ENCODE results near the gene HOXB7.

The HOXB7 gene

DNA sequence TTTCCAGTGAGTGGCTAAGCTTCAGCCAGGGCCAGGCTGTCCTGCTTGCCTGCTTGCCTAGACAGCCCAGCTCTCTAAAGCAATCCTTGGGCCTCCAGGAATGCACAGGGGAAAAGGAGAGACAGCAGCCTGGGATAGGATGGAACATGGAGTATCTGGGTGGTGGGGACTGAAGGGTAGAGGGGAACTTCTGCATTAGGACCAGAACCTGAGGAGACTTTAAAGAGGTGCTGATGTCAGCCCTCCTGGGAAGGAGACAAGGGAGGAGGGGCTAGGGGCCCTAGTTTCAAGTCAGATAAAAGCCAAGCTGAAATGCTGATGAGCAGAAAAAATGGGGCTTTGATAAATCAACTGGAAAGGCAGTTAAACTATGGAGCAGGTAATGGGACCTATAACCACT, 1.8 kb downstream of the HOXB7 start:
- peak; percentile 40 for DNase-seq (ENCODE audit: low spot score)

- no peak for DNase-seq (ENCODE audit: low spot score)
Measured at GRCh38 chr17:48608494-48608834, 2.4 kb downstream of the HOXB7 start.

DNA sequence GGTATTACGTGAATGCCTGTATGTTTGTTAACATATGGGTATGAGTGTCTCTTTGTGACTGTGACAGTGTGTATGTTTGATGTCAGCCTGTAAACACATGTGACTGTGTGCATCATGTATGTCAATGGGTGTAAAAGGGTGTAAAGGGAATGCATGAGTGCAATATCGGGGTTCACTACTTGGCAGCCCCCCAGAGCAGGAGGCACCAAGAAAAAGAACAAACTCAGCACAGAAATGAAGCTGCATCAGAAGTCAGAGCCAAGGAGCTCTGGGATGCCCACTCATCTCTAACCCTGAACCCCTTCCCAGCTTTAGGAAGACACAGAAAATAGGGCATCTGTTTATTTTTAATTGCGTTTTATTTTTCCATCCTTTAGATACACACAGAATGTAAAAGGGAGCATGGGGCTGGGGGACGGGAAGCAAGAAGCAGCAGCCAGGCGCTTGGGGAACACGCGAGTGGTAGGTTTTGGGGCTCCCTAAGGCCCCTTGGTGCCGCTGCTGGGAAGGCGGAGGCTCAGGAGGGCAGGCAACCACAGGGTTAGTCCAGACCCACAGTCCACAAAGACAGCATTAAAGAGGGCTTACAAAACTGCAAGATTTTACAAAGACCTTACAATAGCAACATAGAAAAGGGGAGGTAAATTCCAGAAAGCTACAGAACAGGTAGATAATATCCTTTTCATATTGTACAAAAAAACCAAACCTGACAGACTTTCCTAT, 3.8 kb downstream of the HOXB7 start:
- peak; percentile 31 for DNase-seq (ENCODE audit: low spot score)

DNA sequence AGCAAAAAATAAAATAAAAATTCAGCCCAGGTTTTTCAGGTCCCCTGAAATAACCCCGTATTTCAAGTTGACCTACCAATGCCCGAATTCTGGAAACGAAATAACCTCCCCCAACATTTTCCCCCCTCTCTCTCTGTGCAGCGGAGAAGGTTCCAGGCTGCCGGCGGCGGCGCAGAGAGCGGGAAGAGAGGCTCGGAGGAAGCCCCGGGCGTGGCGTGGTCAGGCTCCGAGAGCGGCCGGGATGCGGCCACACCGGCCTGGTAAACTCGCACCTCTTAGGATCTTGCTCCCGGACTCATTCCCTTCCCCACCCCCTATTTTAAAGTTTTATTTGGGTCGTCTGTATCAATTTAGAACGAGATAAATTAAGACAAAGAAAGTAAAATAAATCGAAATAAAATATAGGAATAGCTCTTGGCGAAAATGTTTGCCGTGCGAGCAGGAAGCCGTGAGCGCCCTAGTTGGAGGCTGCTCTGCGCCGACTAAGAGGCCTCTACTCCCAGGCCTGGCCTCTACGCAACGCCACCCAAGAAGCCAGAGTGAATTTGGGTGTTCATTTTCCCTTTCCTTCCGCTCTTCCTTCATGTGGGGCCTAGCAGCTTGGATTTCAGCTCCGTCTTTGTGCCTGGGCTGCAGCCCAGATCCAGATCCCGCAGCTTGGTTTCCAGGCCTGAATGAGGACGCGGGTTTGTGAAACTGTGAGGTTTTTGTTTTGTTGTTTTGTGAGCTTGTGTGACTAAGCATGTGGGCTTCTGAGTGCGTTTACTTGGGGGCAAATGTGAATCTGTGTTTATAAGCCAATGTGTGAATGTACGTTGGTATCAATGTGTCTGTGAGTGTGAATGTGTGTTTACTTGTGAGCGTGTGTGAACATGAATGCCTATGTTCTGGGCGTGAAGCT, 4.6 kb downstream of the HOXB7 start:
- peak; percentile 70 for DNase-seq (ENCODE audit: low spot score)

DNA sequence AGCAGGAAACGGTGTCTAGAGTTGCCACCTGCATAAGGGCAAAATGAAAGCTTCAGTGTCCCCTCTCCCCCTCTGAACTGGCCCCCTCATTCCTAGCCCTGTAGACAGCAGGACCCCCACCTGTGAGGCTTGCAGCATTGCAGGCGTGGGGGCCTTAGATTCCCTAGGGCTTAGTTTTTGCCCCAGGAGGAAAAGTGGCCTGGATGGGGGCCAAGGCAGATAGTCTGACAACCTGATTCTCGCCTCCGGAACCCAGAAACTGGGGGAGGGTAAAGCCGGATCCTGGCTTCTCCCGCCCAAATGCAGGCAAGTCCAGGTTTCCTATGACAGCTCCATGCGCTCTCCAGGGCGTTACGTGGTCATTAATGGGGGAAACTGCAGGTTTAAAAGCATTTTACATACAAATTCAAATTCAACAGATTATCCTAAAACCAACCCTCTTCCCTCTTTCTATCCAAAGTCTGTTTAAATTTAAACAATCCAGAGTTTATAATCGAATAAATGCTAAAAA, 5.4 kb downstream of the HOXB7 start:
- DNase-seq (ENCODE audit: low spot score), result peak; percentile 82

- DNase-seq (ENCODE audit: low spot score), result peak; percentile 92
Measured at GRCh38 chr17:48604770-48605329, 6.0 kb downstream of the HOXB7 start, which contains the start of gene HOXB6. TSS of gene HOXB6 (minus strand) at chr17:48604986. CDS start at chr17:48598150, 6,836 bp downstream.

- no peak for DNase-seq (ENCODE audit: low spot score)
Measured at GRCh38 chr17:48603959-48604769, 6.7 kb downstream of the HOXB7 start.

GRCh38 chr17:48601539-48602425, 9.0 kb downstream of the HOXB7 start:
- peak; percentile 74 for DNase-seq (ENCODE audit: low spot score)

DNA sequence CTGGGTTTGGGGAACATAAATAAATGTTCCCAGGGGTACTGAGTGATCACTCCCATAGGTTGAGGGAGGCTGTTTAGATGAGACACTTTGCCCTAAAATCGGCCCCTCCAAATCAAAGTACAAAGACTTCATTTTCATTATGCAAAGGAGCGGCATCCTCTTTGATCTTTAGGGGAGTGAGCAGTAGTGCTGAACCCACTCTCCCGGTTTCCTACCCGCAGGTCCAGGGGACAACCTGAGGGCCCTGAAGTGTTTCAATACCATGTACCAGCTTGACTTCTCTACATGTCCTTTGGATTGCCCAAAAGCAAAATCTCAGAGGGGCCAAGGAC, 9.6 kb downstream of the HOXB7 start:
- peak; percentile 74 for DNase-seq (ENCODE audit: low spot score)

DNA sequence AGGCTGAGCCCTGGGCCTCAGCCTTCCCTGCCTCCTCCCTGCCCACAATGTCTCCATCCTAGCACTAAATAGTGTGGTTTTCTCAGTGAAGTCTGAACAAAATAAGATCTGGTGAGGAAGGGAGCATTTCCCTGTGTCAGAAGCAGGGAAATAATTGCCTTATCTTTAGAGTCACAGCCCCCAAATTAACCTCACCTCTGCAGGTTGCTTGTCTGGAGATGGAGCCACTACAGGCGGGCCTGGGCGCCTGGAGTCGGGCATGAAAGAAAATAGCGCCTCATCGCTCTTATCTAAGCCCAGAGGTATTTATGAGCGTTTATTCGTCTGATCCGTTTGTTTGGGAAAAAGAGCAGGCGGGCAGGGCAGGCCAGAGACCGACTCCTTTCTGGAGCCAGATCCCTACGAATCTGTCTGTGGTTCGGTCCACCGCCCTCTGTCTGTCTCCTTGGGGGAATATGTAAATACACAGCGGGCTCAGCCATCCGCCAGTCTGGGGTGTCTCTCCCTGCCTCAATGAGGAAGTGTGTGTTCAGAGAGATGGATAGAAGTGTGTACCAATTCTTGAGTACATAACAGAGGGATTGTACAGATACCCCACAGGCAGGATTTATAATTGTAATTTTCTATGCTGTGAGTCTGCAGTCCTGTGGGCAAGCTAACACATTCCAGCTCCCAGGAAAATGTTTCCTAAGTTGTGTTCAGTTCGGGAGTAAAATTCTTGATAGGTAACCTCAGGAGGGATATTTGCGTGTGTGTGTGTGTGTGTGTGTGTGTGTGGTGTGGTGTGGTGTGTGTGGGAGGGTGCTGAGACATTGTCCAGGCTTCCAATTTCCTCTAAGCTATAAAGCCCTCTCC, 10.3 kb downstream of the HOXB7 start:
- DNase-seq (ENCODE audit: low spot score), result peak; percentile 69

- DNase-seq (ENCODE audit: low spot score), result no peak
Measured at GRCh38 chr17:48599354-48599753, 11.5 kb downstream of the HOXB7 start.

- no peak for DNase-seq (ENCODE audit: low spot score)
Measured at GRCh38 chr17:48598736-48599135, 12.1 kb downstream of the HOXB7 start.

DNA sequence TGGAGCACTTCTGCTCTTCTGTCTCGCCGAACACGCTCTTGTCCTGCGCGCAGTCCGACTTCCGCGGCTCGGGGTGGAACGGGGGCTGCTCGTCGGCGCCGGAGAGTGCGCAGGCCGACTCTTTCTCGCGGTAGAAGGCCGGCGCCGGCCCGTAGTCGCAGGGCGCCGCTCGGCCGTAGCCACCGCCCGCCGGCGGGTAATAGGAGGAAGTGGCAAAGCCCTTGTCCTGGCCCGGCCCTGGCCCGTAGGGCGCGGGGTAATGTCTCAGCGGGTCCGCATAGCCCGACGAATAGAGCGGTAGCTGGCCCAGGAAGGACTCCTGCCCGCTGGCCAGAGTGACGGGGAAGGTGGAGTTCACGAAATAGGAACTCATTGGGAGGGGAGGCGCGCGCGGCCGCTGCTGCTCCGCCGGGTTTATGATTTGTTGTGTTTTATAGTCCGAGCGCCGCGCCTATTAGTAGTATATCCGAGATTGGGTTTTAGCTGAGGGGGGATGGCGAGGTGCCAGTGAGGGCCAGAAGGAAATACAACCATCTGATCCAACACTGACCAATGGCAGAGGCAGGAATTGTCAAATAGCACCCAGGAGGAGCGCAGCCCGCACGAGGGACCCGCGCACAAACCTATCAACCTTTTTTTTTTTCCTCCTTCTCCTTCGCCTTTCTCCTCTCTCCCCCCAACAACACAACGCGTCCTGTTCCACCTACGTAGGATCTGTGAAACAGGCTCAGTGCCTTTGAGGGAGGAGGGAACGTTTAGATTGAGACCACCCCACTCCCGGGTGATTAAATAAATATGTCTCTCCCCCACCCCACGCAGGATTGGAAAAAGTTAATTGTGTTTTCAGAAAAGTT, 12.8 kb downstream of the HOXB7 start:
- peak; percentile 82 for DNase-seq (ENCODE audit: low spot score)

DNA sequence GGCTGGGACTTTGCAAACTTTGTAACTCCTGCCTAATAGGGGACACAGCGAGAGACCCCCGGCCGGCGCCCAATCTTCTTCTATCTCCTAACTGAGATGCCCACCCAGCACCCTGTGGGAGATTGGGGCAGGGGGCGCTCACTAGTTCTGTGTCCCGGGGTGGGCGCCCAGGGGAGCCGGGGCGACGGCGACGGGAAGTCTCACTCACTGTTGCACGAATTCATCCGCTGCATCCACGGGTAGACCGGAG, 13.4 kb downstream of the HOXB7 start:
- no peak for DNase-seq (ENCODE audit: low spot score)

DNA sequence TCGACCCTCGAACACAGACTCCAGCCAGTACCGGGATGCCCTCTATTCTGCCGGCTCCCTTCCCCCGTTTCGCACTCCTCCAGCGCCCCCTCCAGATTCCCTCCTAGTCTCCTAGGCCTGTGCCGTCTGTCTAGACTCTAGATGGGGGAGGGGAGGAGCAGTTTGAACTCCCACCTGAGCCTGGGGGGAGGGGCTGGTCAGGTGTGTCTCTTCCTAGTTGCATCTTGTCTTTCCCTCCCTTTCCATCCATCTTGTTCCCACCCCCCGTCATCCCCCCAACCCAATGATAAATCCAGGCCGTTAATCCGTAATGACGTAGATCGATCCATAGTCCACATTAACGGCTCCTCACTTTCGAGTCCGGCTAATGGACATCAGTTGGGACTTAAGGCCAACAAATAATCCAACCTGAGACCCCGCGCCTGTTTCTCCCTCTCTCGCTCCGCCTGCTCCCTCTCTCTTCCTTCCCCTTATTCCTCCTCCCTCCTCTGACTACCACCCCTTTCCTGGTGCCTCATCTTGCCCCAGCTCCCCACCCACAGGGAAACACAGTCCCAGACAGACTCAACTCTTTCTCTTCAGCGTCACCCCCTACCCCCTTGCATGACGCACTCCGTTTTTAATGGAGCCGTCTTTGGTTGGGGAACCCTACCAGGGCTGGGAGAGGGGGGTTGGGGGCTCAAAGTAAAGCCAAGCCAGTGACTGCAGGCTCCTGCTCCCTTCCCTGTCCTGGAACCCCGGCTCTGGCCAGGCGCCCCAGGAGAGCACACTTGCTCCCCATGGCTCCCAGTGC, 13.9 kb downstream of the HOXB7 start:
- peak; percentile 72 for DNase-seq (ENCODE audit: low spot score)

- peak; percentile 66 for DNase-seq (ENCODE audit: low spot score)
Measured at GRCh38 chr17:48596000-48596734, 14.7 kb downstream of the HOXB7 start.

- no peak for DNase-seq (ENCODE audit: low spot score)
Measured at GRCh38 chr17:48595278-48595999, 15.4 kb downstream of the HOXB7 start.
